HepG2 (cell line): ENCODE results near the gene PDE5A. TPM values are rescaled to one million over a fixed set of nuclear protein-coding genes. Genes with fewer than 3 reads are reported as not detected.

Experiments used
- ATAC-seq: fragments of 200-7000 bp; cut with Tn5 transposase; 3 replicates; pipeline ENCODE4 v1.9.1; 2020; ENCODE audit warnings: mild to moderate bottlenecking, moderate library complexity
- BruUV-seq: library from RNA; stranded (reverse); fragments of 400-500 nt; replicated peaks from 2 replicates; lab custom pipeline; 2021; lab: Mats Ljungman, UMichigan
- CTCF ChIA-PET: fragments of 300-600 bp; formaldehyde crosslinking; extraction: SDS; loops from one replicate; lab custom pipeline; 2021; ENCODE audit warnings: low total read pairs, inconsistent platforms, low intra/inter-chr PET ratio; lab: Yijun Ruan, JAX
- POLR2A ChIA-PET: fragments of 350-600 bp; sonication (Branson Sonifier 250); formaldehyde crosslinking; loops from one replicate; lab custom pipeline; 2020; ENCODE audit warnings: antibody characterized with exemption, inconsistent platforms; lab: Yijun Ruan, JAX
- DNase-seq: peaks from one replicate; pipeline ENCODE4 v3.0.0-alpha.2; 2015; ENCODE audit warnings: low spot score
- FAIRE-seq: peaks from 3 replicates; lab custom pipeline; 2011; peaks lifted over from hg19 to GRCh38; lab: Jason Lieb, UNC
- H2AFZ ChIP-seq: one replicate; pipeline ENCODE4 v1.6.1; 2011; ENCODE audit warnings: low read length, inconsistent platforms
- H3K27ac ChIP-seq: fragments of 300-600 bp; 3 replicates; pipeline ENCODE4 v1.8.0; 2011; ENCODE audit warnings: mixed run types, mild to moderate bottlenecking, mixed read lengths, low read length, inconsistent platforms; ENCODE audit not compliant: insufficient read depth; ENCODE audit errors: extremely low read length
- H3K27me3 ChIP-seq, 2 experiments: fragments of 200-600 bp in 1 of 2; 2 replicates in 1 of 2; 3 replicates in 1 of 2; pipeline versions ENCODE4 v1.6.0 to v1.8.0; 2011; ENCODE audit warnings: low read length in 2 of 2, mild to moderate bottlenecking in 2 of 2, moderate library complexity in 2 of 2, inconsistent platforms in 1 of 2; ENCODE audit not compliant: insufficient read depth in 2 of 2, control insufficient read depth in 1 of 2
- H3K36me3 ChIP-seq, 2 experiments: fragments of 200-600 bp in 1 of 2; replicated peaks in 1 of 2; 2 replicates in 1 of 2; 3 replicates in 1 of 2; pipeline versions ENCODE4 v1.5.1 to v1.8.0; 2011; ENCODE audit warnings: low read length in 2 of 2, inconsistent platforms in 1 of 2; ENCODE audit not compliant: insufficient read depth in 2 of 2, control insufficient read depth in 1 of 2
- H3K4me1 ChIP-seq: 2 replicates; pipeline ENCODE4 v1.5.1; 2012; ENCODE audit warnings: low read length, inconsistent platforms; ENCODE audit not compliant: insufficient read depth
- H3K4me2 ChIP-seq: 2 replicates; pipeline ENCODE4 v1.6.0; 2011; ENCODE audit warnings: low read depth, low read length, inconsistent platforms
- H3K4me3 ChIP-seq, 3 experiments: fragments of 200-600 bp in 1 of 3; sonication (generic), shearing (Covaris generic) in 1 of 3; replicated peaks in 1 of 3; 2 replicates each; pipeline ENCODE4 v1.5.1; 2011 to 2016; ENCODE audit warnings: low read length in 3 of 3, inconsistent platforms in 2 of 3, low read depth in 2 of 3, mild to moderate bottlenecking in 2 of 3, control low read depth in 1 of 3, mixed read lengths in 1 of 3; ENCODE audit not compliant: insufficient read depth in 1 of 3
- H3K79me2 ChIP-seq: one replicate; pipeline ENCODE4 v1.6.1; 2011; ENCODE audit warnings: low read length, inconsistent platforms; ENCODE audit not compliant: insufficient read depth
- H3K9ac ChIP-seq: 2 replicates; pipeline ENCODE4 v1.6.0; 2011; ENCODE audit warnings: mild to moderate bottlenecking, low read depth, low read length, inconsistent platforms; ENCODE audit not compliant: insufficient read depth
- H3K9me3 ChIP-seq: 2 replicates; pipeline ENCODE4 v1.5.1; 2012; ENCODE audit warnings: mild to moderate bottlenecking, low read length
- H4K20me1 ChIP-seq: 2 replicates; pipeline ENCODE4 v1.6.0; 2011; ENCODE audit warnings: inconsistent platforms, mild to moderate bottlenecking, low read length, moderate library complexity; ENCODE audit not compliant: insufficient read depth
- KAT2B ChIP-seq: fragments of 150-350 bp; IDR thresholded peaks from 2 replicates; pipeline ENCODE4 v1.6.1; 2014; ENCODE audit warnings: low read depth, low read length, borderline replicate concordance
- SUZ12 ChIP-seq: fragments of 150-350 bp; IDR thresholded peaks from 2 replicates; pipeline ENCODE4 v1.6.1; 2014; ENCODE audit warnings: low read depth, low read length
- ZNF234 ChIP-seq: sonication (generic); formaldehyde crosslinking; conservative IDR thresholded peaks from 2 replicates; pipeline ENCODE4 v1.5.1; 2020; ENCODE audit warnings: mild to moderate bottlenecking, missing genetic modification reagents
- WGBS: methylation state at CpG from one replicate; pipeline ENCODE4 v1.1.6; 2017; ENCODE audit warnings: low lambda C conversion rate; 5-methylcytosine and 5-hydroxymethylcytosine counted together
- in situ Hi-C: cut with HindIII; loops from 2 replicates; pipeline ENCODE4 v1.10.0; 2017; ENCODE audit warnings: low pct_unique_long_range_greater_than_20kb; ENCODE audit not compliant: extremely low pct_ligation_motif_present
- intact Hi-C: fragments of 100-400 bp; cut with micrococcal nuclease; formaldehyde crosslinking; loops from one replicate; pipeline ENCODE4 v1.10.0; 2022; ENCODE audit not compliant: unreplicated experiment
- polyA plus RNA-seq, 8 experiments: library from polyadenylated mRNA; depleted of rRNA in 3 of 8; stranded (reverse) in 7 of 8; unstranded in 1 of 8; fragments of >200 nt; fragmentation: Illumina TruSeq in 4 of 8; extraction: Trizol in 4 of 8; gene quantifications; 2 replicates each; pipeline versions ENCODE4 v1.2.1 to v1.2.3, GENCODE V29; 2011 to 2016; ENCODE audit warnings: low read depth in 4 of 8, missing spikeins in 1 of 8, mixed read lengths in 1 of 8; ENCODE audit not compliant: insufficient read depth in 1 of 8
- total RNA-seq, 5 experiments: library from RNA; depleted of rRNA; stranded (reverse); fragments of >200 nt; fragmentation: Illumina TruSeq; extraction: Trizol; gene quantifications; 2 replicates each; pipeline ENCODE4 v1.2.3, GENCODE V29; 2016; ENCODE audit warnings: low read depth in 1 of 5
- TF ChIP-seq, protein P1 (sequence below): sonication (generic); formaldehyde crosslinking; IDR thresholded peaks from 2 replicates; pipeline ENCODE4 v1.9.0; 2021; ENCODE audit warnings: mild to moderate bottlenecking, missing genetic modification reagents

PDE5A gene
- total and polyA plus RNA-seq, 2 of the 13 experiments (the other 11 are each of a cell fraction or from before 2014, with no cell fraction given) = 0.22 to 0.44 TPM

DNA sequence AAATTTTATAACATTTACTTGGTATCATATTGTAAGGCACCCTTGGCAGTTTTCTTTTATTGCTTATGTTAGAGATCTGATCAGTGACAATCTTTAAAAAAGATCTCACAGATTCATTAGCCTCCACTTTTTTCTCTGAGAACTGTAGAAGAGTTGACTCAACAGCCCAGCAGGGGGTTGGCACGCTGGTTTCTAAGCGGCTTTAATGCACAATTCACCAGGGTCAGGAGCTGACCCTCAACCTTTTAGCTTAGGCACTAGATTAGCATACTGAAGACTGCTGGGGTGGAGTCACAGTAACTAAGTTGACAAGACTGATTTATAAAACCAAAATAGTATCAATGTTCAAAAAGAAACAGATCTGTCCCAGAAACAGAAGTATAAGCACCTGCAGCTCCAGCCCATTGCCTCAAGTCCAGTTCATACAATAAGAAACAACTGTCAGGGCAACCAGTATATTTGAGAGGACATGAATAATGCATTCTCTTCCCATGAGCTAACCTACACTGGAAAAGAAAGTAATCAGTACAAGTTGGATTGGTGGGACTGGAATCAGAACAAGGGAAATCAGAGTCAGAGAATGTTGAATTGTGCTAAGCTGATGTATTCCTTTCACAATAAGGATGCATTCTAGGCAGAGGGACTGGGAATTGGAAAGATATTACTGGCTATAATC lies 77.6 kb downstream of the PDE5A start:
- Histone ChIP-seq H3K4me2 (no peak overlapping the region), H3K27me3 (no peaks in the 10 kb centered on the region), H3K9me3 (no peaks in the 10 kb centered on the region), H3K79me2 (no peaks in the 10 kb centered on the region), H3K36me3 (no peaks in the 10 kb centered on the region; a peak in 1 of 5 replicates), H3K4me3 (no peak overlapping the region), H3K4me1 (no peaks in the 10 kb centered on the region), H4K20me1 (no peaks in the 10 kb centered on the region), H3K27ac (no peak overlapping the region), H3K9ac (no peak overlapping the region), H2AFZ (no peak overlapping the region)
- intact Hi-C loops (no loop called here), in situ Hi-C loops (loop anchor here (10.0 kb wide), 1 partner anchor 504 kb away; no protein-coding TSS in a partner anchor)
- TF ChIP-seq KAT2B = no peak
- TF ChIP-seq, protein P1, sequence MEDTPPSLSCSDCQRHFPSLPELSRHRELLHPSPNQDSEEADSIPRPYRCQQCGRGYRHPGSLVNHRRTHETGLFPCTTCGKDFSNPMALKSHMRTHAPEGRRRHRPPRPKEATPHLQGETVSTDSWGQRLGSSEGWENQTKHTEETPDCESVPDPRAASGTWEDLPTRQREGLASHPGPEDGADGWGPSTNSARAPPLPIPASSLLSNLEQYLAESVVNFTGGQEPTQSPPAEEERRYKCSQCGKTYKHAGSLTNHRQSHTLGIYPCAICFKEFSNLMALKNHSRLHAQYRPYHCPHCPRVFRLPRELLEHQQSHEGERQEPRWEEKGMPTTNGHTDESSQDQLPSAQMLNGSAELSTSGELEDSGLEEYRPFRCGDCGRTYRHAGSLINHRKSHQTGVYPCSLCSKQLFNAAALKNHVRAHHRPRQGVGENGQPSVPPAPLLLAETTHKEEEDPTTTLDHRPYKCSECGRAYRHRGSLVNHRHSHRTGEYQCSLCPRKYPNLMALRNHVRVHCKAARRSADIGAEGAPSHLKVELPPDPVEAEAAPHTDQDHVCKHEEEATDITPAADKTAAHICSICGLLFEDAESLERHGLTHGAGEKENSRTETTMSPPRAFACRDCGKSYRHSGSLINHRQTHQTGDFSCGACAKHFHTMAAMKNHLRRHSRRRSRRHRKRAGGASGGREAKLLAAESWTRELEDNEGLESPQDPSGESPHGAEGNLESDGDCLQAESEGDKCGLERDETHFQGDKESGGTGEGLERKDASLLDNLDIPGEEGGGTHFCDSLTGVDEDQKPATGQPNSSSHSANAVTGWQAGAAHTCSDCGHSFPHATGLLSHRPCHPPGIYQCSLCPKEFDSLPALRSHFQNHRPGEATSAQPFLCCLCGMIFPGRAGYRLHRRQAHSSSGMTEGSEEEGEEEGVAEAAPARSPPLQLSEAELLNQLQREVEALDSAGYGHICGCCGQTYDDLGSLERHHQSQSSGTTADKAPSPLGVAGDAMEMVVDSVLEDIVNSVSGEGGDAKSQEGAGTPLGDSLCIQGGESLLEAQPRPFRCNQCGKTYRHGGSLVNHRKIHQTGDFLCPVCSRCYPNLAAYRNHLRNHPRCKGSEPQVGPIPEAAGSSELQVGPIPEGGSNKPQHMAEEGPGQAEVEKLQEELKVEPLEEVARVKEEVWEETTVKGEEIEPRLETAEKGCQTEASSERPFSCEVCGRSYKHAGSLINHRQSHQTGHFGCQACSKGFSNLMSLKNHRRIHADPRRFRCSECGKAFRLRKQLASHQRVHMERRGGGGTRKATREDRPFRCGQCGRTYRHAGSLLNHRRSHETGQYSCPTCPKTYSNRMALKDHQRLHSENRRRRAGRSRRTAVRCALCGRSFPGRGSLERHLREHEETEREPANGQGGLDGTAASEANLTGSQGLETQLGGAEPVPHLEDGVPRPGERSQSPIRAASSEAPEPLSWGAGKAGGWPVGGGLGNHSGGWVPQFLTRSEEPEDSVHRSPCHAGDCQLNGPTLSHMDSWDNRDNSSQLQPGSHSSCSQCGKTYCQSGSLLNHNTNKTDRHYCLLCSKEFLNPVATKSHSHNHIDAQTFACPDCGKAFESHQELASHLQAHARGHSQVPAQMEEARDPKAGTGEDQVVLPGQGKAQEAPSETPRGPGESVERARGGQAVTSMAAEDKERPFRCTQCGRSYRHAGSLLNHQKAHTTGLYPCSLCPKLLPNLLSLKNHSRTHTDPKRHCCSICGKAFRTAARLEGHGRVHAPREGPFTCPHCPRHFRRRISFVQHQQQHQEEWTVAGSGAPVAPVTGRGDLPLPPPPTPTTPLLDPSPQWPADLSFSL = no peak
- no peak for TF ChIP-seq SUZ12
- TF ChIP-seq ZNF234 (CRISPR knock-in tag) = no peak
- FAIRE-seq (no peak), ATAC-seq (no peak), DNase-seq (no peak)
- no TSS peak for BruUV-seq
- ChIA-PET CTCF (no interaction called here), POLR2A (no interaction called here)
- 97% methylated on average over 2 of the region's 2 CpGs for WGBS
